Measurements from ENCODE around the gene SPTBN1. TPM values are rescaled to one million over a fixed set of nuclear protein-coding genes. Genes with fewer than 3 reads are reported as not detected.

Gene SPTBN1
- total RNA-seq, 2 experiments from 2014 or later = 171 to 184 TPM

- ChIA-PET CTCF (interaction anchor here (1.5 to 2.2 kb wide), 2 partner anchors 31 to 186 kb away, joined by 6 read pairs; no protein-coding TSS in a partner anchor), POLR2A (no interaction called here)
- no peak for DNase-seq
These were observed 253.2 kb downstream of the SPTBN1 start for GRCh38 chr2:54709336-54709809.

GRCh38 chr2:54710216-54710615 is 254.1 kb downstream of the SPTBN1 start:
- Mint-ChIP-seq H3K27me3 (peaks cover 47% of the 10 kb centered on the region), H3K9me3 (no peaks in the 10 kb centered on the region), H3K4me3 (no peak overlapping the region), H3K36me3 (ENCODE audit: low read depth) (no peaks in the 10 kb centered on the region), H3K27ac (no peak overlapping the region), H3K4me1 (peaks cover 14% of the 10 kb centered on the region)
- no peak for DNase-seq
- CTCF ChIA-PET = interaction anchor here (1.5 kb wide), 1 partner anchor 31 kb away, joined by 6 read pairs; no protein-coding TSS in a partner anchor
- POLR2A ChIA-PET = no interaction called here

More at GRCh38 chr2:54709336-54709809, 253.2 kb downstream of the SPTBN1 start:
- no peaks in the 10 kb centered on the region for H3K9me3 Mint-ChIP-seq
- no peak overlapping the region for H3K27ac Mint-ChIP-seq
- no peak overlapping the region for H3K4me3 Mint-ChIP-seq
- peaks cover 14% of the 10 kb centered on the region for H3K4me1 Mint-ChIP-seq
- H3K27me3 Mint-ChIP-seq = peaks cover 39% of the 10 kb centered on the region
- H3K36me3 Mint-ChIP-seq (ENCODE audit: low read depth) = no peaks in the 10 kb centered on the region

GRCh38 chr2:54712516-54712915 is 256.4 kb downstream of the SPTBN1 start:
- DNase-seq = no peak

GRCh38 chr2:54714996-54715395 is 258.9 kb downstream of the SPTBN1 start:
- H3K27ac Mint-ChIP-seq = no peak overlapping the region
- peaks cover 62% of the 10 kb centered on the region for H3K27me3 Mint-ChIP-seq

More at GRCh38 chr2:54712516-54712915, 256.4 kb downstream of the SPTBN1 start:
- Mint-ChIP-seq H3K36me3 (ENCODE audit: low read depth) (no peaks in the 10 kb centered on the region), H3K4me3 (no peak overlapping the region), H3K4me1 (peaks cover 12% of the 10 kb centered on the region), H3K9me3 (no peaks in the 10 kb centered on the region), H3K27ac (no peak overlapping the region), H3K27me3 (peaks cover 59% of the 10 kb centered on the region)
- POLR2A ChIA-PET = no interaction called here
- CTCF ChIA-PET = interaction anchor here (0.9 kb wide), 1 partner anchor 32 kb away, joined by 3 read pairs; no protein-coding TSS in a partner anchor

GRCh38 chr2:54716375-54716774 is 260.2 kb downstream of the SPTBN1 start:
- POLR2A ChIA-PET = no interaction called here
- CTCF ChIA-PET = interaction anchor here (1.9 kb wide), 1 partner anchor 12 kb away, joined by 4 read pairs; no protein-coding TSS in a partner anchor
- no peak overlapping the region for H3K4me3 Mint-ChIP-seq
- no peaks in the 10 kb centered on the region for H3K9me3 Mint-ChIP-seq
- DNase-seq = no peak
- no peaks in the 10 kb centered on the region for H3K4me1 Mint-ChIP-seq
- no peaks in the 10 kb centered on the region for H3K36me3 Mint-ChIP-seq (ENCODE audit: low read depth)
- H3K27ac Mint-ChIP-seq = no peak overlapping the region
- peaks cover 62% of the 10 kb centered on the region for H3K27me3 Mint-ChIP-seq

More at GRCh38 chr2:54714996-54715395, 258.9 kb downstream of the SPTBN1 start:
- Mint-ChIP-seq H3K4me3 (no peak overlapping the region), H3K4me1 (peaks cover 1% of the 10 kb centered on the region), H3K36me3 (ENCODE audit: low read depth) (no peaks in the 10 kb centered on the region), H3K9me3 (no peaks in the 10 kb centered on the region)
- ChIA-PET POLR2A (interaction anchor here (0.7 kb wide), 1 partner anchor 49 kb away, joined by 3 read pairs; no protein-coding TSS in a partner anchor), CTCF (interaction anchor here (1.2 to 1.9 kb wide), 2 partner anchors 8 to 11 kb away, joined by 3 to 4 read pairs; no protein-coding TSS in a partner anchor)
- DNase-seq = no peak

- CTCF ChIA-PET = no interaction called here
- POLR2A ChIA-PET = no interaction called here
- Mint-ChIP-seq H3K36me3 (ENCODE audit: low read depth) (no peaks in the 10 kb centered on the region), H3K27ac (no peak overlapping the region), H3K9me3 (no peaks in the 10 kb centered on the region), H3K4me3 (no peak overlapping the region), H3K4me1 (peaks cover 18% of the 10 kb centered on the region), H3K27me3 (peaks cover 65% of the 10 kb centered on the region)
- no peak for DNase-seq
These were observed 264.4 kb downstream of the SPTBN1 start for GRCh38 chr2:54720563-54720962.

Other genes with a start within 250 kb of the SPTBN1 start
- gene TSPYL6, start 200.1 kb upstream of the SPTBN1 start, total RNA-seq = not detected